GM19452 (cell line): ENCODE data around the gene EFCAB5.
"Not testable (repeated sequence)": the region's sequence is repeated elsewhere in the genome, so short reads cannot be mapped to it uniquely, and the experiment has no call there.

Experiments
- ATAC-seq: cut with Tn5 transposase; IDR thresholded peaks from one replicate; pipeline ENCODE4 v1.9.1; 2021; ENCODE audit not compliant: unreplicated experiment

EFCAB5 gene

DNA sequence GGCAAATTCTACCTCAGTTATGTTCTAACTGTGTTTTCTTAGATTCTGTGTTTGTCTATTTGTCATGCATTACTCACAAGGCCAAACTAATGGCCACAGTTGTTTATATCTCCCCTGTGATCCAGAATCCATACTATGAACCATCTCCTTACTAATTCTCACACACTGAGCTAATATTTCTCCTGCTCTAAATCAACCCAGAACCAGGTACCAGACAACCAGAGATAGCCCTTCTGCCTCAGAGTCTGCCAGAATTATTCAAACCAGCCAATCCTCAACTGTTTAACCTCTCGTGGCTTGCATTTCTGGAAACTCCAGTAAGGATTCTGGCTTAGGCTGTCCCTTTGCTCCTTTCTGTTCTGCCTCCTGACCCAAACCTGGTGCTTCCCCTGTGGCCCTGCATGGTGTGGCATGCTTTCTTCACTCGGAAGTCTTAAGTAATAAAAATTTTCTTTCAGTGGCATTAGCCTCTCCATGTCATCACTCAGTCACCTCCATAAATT lies 59.4 kb downstream of the EFCAB5 start:
- ATAC-seq, result no peak

DNA sequence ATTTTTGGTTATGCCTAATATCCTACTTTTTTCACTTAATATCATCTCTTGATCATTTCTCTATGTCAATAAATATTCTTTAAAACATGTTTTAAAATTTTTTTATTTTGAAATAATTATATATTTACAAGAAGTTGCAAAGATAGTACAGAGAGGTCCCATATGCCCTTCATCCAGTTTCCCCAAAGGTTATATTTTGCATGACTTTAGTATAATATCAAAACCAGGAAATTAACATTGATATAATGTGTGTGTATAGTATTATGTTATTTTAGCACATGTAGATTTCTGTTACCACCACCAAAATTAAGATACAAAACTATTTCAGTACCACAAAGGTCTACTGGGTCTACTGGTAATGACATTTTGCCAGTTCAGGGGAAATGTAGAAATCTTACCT lies 60.7 kb downstream of the EFCAB5 start:
- no peak for ATAC-seq

DNA sequence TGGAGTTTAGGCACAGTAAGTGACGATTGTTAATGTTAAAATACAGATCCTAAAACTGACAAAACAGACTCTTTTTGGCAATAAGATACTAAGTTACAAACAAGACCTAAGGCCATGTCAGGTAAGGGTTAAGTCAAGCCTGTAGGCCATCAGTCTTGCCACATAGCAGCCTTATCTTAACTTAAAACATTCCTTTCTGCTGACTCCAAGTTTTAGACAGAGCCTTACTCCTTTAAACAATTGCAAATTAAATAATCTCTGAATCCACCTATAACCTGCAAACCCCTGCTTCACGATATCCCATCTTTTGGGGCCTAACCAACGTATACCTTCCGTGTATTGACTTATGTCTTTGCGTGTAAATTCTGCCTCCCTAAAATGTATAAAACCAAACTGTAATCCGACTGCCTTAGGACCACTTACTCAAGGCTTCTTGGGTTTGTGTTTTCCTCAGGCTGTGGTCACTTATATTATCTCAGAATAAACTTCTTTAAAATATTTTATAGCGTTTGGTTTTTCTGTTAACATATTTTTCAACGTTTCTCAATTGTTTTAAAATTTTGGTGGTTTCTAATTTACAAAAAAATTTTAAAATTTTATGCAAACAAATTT lies 64.4 kb downstream of the EFCAB5 start:
- no peak for ATAC-seq

DNA sequence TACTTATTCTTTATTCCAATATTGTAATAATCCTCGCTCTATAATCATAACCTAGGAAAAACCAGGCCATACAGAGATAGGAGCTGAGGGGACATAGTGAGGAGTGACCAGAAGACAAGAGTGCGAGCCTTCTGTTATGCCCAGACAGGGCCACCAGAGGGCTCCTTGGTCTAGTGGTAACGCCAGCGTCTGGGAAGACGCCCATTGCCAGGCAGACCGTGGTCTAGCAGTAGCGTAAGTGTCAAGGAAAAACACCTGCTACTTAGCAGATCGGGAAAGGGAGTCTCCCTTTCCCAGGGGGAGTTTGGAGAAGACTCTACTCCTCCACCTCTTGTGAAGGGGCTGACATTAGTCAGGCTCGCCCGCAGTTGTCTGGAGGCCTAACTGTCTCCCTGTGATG lies 70.5 kb downstream of the EFCAB5 start:
- ATAC-seq, result not testable (repeated sequence)

DNA sequence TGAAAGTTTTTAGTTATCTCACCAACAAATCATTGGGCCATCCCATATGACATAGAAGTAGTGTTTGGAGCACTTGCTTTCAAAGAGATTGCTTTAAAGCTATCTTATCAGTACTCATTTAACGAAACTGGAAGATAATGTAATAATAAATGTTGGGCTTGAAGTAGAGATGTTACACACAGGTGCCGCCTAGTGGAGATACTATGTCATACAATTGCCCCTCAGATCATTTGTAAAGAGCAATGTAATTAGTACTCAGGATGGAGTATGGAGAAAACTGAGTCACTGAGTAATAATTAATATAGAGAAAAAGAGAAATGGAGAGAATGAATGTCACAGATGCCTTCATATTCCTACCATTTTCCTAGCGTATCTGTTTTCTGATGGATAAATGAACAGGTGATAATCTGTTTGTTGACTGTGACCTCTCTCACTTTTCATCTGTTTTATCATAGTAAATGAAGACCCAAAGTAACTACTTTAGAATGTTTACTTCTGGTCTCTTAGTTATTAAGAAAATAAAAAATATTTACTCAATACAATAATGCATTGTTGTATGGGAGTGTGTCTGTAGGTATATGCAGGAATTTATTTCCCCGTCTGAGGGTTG lies 80.4 kb downstream of the EFCAB5 start:
- no peak for ATAC-seq

DNA sequence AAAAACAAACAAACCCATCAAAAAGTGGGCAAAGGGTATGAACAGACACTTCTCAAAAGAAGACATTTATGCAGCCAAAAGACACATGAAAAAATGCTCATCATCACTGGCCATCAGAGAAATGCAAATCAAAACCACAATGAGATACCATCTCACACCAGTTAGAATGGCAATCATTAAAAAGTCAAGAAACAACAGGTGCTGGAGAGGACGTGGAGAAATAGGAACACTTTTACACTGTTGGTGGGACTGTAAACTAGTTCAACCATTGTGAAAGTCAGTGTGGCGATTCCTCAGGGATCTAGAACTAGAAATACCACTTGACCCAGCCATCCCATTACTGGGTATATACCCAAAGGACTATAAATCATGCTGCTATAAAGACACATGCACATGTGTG lies 83.9 kb downstream of the EFCAB5 start:
- ATAC-seq, result not testable (repeated sequence)

DNA sequence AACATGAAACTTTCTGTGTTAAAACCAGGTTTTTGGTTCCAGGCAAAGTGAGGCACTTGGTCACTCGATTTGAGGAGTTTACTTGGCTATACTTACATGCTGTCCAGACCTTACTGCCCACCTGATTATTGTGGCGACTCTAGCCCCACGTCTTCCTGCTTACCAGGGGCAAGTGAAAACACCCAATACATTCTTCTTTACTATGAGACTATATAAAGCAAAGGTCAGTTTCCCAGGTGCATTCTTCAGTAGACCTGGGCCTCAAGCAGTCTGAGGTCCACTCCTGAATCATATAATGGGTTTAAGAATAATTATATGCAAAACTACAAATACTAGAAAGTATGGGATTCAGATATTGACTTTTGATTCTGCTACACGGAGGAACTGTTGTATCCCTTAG lies 86.2 kb downstream of the EFCAB5 start:
- ATAC-seq, result no peak

DNA sequence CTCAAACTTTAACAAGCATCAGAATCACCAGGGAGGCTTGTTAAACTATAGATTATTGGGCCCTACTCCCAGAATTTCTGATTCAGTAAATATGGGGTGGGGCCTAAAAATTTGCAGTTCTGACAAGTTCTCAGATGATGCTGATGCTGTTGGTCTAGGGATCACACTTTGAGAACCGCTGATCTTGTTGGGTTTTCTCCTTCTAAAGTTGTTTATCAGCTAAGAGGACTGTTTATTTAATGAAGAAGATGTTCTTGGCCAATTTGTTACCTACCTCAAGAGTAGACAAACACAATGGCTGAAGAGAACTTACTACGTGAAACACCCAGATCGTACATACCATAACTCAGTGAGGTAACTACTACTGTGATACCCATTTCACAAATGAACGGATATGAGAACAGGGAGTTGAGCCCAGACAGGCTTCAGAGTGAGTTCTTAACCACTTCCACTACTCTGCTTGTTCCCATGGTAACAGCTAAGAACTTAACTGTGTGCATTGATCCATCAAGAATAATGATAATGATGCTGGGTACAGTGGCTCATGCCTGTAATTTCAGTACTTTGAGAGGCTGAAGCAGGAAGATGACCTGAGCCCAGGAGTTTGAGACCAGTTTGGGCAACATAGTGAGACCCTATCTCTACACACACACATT lies 89.9 kb downstream of the EFCAB5 start:
- no peak for ATAC-seq

DNA sequence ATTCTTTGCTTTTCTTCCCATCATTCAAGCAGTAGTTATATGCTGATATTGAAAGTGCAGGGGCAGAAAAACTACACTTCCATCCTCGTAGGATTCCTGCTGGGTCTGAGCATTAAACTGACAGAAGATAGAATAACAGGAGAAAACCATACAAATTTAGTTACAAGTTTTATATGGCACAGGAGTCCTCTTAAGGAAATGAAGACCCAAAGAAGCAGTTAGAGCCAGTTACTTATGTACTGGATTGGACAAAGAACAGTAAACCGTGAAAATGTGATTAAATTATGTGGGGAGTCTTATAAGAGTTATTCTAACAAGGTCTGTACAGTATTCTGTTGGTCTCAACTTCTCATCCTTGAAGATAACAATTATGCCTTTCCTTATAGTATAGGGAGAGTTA lies 93.9 kb downstream of the EFCAB5 start:
- ATAC-seq, result no peak

DNA sequence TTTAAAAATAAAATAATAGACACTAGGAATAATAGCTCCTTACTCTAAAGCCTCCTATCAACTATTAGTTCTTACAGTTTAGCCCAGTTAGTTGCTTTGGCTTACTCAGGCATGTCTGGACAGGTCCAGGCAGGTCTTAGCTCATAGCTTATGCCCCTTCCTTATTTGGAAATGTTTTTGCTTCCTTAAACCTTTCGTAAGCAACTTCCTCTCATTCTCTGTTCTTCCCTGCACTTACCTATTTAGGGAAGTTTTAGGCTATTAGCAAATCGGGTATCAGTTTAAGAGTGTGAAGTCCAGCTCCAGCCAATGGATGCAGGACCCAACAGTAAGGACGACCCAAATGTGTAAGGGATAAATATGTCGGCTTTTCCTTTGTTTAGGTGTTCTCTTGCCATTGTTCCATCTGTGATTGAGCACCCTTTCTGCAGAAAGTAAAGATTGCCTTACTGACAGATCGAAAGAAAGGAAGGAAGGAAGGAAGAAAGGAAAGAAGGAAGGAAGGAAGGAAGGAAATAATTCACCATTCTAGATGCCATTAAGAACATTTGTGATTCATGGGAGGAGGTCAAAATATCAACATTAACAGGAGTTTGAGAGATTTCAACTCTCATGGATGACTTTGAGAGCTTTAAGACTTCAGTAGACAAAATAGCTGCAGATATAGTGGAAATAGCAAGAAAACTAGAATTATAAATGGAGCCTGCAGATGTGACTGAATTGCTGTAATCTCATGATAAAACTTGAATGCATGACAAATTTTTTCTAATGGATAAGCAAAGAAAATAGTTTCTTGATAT lies 99.5 kb downstream of the EFCAB5 start:
- not testable (repeated sequence) for ATAC-seq

DNA sequence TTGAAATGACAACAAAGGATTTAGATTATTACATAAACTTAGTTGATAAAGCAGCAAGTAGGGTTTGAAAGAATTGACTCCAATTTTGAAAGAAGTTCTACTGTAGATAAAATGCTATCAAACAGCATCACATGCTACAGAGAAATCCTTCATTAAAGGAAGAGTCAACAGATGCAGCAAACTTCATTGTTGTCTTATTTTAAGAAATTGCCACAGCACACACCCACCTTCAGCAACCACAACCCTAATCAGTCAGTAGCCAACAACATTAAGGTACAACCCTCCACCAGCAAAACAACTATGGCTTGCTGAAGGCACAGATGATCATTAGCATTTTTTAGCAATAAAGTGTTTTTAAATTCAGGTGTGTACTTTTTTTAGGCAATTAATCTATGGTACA lies 100.1 kb downstream of the EFCAB5 start:
- ATAC-seq, result no peak

DNA sequence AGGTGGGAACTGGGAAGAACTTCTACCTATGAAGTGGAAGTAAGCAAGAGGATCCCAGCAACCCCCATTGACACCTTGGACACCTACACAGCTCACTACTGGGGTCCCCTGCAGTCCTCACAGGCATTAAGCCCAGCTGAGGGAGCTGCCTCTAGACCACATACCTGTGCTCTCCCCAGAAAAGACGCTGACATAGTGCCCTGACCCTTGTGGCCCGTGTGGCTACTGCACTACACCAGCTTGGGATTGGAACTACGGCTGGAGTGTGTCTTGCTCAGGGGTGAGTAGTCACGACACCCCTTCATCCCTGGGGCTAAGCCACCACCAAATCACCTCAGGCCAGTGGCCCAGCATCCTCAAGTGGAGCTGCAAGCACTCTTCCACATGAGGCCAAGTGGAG lies 120.9 kb downstream of the EFCAB5 start:
- no peak for ATAC-seq

DNA sequence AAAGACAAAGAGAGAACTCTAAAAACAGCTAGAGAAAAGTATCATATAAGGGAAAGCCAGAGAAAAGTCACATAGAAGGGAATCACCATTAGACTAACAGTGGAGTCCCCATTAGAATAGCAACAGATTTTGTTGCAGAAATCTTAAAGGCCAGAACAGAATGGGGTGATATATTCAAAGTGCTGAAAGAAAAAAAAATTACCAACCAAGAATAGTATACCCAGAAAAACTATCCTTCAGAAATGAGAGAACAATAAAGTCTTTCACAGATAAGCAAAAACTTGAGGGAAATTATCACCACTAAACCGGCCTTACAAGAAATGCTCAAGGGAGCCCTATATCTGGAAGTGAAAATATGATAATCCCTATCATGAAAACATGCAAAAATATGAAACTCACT lies 123.3 kb downstream of the EFCAB5 start:
- ATAC-seq, result no peak

DNA sequence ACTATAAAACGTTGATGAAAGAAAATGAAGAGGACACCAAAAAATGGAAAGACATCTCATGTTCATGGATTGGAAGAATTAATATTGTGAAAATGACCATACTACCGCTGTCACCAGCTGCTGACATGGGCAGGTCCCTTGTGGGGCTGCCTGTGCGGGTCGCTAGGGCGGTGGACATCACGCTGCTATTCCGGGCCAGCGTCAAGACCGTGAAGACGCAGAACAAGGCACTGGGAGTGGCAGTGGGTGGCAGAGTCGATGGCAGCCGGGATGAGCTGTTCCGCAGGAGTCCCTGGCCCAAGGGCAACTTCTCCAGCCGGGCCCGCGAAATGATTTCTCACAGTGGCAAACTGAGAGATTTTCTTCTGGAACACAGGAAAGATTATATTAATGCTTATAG lies 127.0 kb downstream of the EFCAB5 start:
- ATAC-seq, result no peak

DNA sequence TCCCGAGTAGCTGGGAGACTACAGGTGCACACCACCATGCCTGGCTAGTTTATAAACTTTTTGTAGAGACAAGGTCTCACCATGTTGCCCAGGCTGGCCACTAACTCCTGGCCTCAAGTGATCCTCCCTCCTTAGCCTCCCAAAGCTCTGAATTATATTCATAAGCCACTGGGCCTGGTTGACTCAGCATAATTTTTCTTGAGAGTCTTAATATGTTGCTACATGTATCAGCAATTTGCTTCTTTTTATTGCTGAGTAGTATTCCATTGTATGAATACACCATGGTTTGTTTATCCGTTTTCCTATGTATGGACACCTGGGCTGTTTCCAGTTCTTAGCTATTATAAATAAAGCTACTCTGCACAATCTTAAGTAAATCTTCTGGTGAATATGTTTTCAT lies 132.8 kb downstream of the EFCAB5 start:
- no peak for ATAC-seq

DNA sequence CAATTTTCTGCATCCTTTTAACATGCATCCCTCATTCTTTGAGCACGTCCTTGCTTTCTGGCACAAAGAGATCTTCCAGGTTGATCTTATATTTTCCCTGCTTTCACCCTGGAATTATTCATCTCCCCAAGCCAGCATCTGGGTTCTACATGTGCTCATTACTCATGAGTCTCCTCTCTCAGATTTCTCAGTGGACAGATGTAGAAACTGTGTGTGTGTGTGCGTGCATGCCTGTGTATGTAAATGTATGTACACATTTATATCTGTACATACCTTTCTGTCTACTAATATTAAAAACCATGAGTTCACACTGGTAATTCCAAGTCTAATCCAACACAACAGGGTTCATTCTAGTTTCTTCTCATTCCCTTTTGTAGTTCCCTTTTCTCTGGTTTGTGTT lies 133.3 kb downstream of the EFCAB5 start:
- no peak for ATAC-seq

DNA sequence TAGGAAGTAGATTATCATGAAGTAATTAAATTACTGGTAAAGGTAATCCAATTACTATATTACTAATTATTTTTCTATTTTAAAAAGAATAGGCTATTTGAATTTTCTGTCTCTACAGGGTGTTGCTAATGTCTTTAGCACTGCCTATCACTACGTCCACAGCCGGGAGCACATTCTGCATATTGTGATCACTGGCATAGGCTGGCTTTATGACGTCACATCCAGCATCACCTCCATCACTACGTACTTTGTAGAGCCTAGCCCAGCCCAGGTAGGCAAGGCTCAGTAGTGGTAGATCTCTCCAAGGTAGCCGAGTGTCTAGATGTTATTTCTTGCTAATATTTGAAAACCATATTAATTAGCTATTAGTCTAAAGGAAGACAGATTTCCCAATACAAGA lies 141.3 kb downstream of the EFCAB5 start:
- ATAC-seq, result no peak

DNA sequence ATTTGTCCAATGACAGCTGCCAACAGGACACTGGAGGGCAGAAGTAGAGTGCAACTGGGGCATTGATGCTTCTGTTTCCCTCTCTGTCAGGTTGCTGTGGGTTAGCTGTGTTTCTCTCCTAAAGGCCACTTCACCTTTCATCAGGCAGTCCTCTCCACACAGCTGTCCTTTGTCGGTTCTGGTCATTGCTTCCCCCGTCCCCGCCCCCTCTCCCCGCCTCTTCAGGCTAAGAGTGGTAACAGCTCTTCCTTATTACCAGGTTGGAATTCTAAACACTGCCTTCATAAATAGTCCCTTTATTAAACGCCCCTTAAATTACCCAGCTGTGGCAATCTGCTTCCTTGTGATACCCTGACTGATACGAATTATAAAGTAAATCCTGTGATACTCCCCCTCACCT lies 143.4 kb downstream of the EFCAB5 start:
- ATAC-seq, result no peak

DNA sequence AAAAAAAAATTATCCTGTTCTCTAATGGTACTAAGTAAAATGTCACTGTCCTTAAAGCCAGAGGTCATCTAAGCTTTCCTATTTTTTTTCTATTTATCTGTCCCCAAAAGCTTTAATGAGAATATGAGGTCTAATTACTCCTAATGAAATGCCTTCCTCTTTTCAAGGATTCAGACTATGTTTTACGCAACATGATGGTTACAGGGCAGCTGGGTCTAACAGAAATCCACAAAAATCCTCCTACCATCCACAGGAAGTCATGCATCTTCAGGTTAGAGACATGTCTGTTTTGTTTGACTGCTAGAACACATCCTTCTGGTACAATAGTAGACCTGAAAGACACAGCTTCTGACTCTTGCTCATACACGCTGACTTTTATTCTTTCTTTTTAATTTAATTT lies 145.5 kb downstream of the EFCAB5 start:
- ATAC-seq, result no peak

DNA sequence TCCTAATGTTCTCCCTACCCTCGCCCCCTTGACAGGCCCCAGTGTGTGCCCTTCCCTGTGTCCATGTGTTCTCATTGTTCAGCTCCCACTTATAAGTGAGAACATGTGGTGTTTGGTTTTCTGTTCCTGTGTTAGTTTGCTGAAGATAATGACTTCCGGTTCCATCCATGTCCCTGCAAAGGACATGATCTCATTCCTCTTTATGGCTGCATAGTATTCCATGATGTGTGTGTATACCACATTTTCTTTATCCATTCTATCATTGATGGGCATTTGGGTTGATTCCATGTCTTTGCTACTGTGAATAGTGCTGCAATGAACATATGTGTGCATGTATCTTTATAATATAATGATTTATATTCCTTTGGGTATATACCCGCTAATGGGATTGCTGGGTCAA lies 146.0 kb downstream of the EFCAB5 start:
- not testable (repeated sequence) for ATAC-seq

DNA sequence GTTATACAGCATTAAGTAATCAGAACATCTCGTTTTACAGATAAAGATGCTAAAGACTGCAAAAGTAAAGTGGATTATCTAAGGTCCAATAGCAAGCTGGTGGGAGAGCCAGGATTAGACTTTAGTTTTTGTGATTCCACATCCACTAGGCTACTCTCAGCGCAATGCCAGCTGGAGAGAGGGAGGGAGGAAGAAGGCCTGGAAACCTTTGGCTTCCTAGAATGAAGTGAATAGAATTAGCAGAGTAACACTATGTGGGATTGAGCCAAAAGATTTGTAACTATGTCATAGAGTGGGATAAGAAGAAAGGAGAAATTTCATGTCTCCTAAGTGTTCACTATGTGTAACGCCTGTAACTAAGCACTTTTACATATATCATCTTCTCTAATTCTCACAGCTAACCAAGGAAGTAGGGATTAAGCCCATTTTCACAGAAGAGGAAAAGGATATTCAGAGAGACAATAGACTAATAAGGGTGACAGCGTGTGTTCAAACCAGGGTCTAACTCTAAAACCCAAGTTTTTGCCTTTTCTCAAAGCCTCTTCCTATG lies 149.8 kb downstream of the EFCAB5 start:
- ATAC-seq, result no peak
